ENCODE measurements around the gene LRRC27.

The LRRC27 gene

DNA sequence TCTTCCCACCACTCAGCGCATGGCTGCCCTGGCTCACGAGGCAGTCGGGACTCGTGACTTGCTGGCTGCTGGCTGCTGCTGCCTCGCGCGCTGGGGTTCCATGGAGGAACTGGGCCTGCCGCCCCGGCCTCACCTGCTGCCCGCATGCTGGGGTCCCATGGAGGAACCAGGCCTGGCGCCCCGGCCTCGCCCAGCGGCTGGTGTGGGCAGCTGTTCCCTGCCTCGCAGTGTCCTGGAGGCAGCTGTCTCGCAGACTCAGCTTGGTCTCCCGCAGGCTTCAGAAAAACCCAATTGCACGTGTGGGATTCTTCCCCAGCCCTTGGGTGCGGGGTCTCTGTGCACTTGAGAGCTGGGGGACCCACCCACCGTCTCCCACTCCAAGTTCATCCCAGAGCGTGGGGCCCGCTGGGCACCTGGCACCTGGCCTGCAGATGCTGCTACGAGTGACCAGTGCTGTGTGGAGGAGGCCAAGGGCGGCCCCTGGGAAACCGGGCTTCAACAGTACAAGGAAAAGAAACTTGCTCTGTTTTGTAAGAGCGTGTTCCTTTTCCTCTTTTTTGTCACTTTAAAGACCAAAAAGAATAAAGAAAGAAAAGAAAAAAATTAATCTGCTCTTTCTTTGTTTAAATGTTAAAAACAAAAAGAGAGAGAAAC is 85.4 kb downstream of the LRRC27 start:
- no peak for DNase-seq

DNA sequence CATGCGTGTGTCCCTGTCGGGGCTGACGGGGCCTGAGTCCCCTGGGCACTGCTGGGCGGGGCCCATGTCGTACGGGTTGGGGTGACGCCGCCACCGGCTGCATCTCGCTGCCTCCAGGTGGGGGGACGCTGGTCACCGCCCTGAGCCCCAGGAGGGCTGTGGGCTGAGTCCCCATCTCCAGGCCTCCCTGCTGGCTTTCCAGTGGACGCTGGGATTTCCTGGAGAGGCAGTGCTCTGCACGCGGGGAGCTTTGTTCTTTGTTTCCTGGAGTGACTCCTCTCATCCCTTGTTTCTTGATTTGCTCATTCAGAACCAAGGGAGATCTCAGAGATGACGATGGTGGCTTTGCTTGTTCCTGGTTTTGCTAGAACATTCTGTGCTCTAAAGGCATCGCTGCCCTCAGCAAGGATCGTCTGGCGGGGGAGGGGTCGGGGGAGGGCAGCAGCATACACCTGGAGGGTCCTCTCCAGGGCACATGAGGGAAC is 86.0 kb downstream of the LRRC27 start:
- no peak for DNase-seq

DNA sequence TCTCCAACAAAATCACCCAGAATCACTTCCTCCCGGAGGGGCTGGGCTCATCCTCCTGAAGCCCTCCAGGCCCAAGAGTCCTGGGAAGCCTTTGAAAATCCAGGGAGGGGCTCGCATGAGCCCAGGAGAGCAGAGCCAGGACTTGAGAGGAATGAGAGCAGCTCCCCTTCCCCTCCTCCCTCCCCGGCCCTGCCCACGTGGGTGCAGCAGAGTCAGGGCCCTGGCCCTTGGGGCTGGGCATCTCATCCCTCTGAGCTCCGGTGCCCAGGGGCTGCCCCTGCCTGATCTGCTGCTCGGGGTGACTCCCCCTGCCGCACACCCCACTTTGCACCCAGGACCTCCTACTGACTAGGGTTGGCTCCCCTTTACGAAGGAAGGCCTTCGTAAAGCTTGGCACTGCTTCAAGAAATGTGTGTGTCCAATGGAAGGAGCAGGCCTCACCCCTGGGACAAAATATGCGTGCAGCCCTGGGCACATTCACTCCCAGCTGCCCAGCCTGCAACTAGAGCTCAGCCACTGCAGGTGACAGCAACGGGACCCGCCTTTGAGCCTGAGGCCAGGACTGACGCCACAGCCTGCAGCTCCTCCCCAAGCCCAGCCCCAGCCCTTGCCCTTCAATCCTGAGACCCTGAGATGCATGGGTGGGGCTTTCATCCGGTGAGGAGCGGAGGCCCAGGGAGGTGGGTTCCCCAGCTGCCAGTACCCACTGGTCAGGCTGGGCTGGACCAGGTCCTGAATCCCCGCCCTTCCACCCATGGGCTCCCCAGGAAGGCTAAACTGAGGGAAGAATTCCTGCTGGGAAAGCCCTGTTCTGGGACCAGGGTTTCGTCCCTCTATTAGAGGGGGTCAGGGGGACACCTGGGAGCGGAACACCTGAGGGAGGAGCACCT is 86.8 kb downstream of the LRRC27 start:
- DNase-seq: no peak

DNA sequence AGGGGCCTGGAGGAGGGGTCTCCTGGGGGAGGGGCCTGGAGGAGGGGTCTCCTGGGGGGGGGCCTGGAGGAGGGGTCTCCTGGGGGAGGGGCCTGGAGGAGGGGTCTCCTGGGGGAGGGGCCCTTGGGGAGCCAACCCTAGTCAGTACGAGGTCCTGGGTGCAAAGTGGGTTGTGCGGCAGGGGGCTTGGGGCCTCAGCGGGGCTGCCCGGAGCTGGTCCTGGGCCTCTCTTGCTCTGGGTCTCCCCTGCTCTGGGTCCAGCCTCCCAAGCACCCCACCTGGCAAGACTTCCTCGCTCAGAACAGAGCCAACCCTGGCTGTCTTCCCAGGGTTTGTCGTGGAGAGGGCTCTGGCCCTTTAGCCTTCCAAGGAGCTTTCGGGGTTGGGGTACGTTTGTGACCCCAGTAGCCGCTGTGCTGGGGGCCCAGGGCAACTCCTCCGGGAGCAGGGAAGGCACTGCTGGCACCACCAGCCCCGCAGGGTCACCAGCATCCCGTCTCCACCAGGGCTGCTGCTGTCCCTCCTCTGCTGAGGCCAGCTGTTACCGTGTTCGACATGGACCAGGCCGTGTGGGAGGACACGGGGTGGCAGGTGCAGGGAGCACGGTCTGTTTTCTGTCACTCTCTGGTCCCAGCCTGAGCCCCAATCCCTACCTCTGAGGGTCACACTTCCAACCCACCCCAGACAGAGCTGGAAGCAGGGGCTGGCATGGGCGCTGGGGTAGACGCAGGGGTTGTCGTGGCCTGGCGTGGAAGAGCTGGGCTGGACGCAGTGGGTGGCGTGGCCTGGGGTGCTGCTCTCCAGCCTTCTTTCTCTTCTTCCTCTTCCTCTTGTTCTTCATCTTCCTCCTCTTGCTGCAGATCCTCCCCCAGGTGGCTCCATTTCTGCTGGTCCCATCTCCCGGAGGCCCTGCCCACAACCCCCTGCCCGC is 87.8 kb downstream of the LRRC27 start:
- DNase-seq: no peak

DNA sequence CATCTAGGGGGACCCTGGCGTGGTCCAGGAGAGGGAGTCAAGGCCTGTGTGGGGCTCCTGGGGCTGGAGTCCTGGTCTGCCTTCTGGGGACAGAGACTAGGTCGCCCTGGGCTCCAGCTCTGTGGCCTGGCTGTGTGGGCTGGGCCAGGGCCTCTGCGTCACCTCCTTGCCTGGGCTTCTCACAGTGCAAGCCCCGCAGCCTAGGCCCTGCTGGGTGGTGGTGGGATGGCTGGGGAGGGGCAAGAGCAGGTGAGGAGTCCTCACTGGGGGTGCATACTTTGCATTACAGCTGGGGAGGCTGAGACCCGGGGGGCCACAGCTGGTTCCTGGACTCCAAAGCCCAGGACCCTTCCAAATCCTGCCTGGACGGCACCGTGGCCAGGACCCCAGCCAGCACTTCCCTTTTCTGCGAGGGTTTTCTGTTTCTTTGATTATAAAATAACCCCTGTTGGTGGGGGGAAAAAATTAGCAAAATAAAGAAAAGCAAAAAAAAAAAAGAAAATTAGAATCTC is 88.5 kb downstream of the LRRC27 start:
- DNase-seq: no peak

DNA sequence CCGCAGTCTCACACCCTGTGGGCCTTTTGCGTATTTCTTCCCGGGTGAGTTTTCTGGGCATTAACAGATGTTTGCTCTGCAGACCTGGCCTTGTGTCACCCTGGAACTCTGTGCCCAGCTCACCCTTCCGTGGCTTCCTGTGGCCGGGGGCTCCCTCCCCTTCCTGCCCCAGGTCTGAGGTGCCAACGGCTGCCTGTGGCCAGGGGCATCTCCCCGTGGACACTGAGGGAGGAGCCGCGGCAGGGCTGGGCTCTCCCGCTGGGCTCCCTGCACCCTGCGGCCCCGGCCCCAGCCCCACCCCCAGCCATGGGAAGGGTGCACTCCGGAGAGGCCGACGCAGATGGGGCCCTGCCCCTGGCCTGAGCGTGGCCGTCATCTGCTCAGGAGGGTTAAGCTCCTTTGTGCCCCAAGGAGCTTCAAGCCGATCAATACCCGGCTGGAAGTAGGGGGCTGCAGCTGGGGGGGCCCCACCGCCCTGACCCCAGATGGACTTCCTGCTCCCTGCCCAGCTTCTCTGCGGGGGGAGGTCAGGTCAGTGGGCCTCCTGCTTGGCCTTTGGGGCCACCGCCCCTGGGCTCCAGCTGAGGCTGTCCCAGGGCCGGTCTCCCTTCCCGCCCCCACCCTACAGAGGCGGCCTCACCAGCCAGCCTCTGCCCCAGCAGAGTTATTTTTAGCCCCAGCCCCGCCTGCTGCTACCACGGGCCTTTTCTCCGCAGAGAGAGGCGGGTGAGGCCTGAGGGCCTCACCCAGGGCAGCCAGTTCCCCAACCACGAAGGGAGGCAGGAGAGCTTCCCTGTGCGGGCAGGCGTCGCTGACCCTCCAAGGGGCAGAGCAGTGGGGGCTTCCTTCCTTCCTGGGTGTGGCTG is 89.2 kb downstream of the LRRC27 start:
- DNase-seq: no peak

DNA sequence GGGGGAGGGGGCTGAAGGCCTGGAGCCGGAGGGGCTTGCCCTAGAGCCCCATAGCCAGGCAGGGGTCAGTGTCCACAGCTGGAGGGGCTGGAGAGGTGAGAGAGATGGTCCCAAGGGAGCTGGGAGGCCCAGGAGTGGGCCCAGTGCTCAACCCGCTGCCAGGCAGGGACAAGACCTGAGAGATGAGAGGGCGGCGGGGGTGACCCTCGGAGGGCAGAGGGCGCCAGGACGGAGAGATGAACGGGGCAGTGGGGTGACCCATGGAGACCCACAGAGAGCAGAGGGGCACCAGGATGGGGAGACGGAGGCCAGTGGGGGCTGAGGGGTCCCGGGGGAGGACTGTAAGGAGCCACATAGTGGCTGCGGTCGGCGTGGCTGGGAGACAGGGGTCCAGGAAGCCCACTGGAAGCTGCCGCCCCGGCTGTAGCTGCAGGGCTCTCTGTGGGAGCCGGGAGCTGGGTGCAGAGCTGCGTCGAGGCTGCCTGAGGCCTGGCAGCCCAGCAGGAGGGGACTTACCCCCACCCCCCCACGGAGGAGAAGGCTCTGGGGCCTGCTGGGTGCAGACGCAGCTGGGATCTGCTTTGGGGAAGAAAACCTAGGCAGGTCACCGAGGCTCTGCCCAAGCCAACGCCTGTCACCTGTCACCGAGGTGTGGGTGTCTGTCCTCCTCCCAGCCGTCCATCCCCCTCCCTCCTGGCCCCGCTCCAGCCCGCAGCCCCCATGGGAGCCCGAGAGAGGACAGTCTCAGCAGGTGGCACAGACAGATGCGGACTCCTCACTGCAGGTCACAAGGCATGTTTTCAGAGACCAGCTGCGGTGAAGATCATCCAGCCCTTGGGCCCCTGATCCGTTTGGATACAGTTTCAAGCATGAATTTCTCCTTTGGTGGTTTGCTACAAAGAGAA is 90.1 kb downstream of the LRRC27 start:
- no peak for DNase-seq

DNA sequence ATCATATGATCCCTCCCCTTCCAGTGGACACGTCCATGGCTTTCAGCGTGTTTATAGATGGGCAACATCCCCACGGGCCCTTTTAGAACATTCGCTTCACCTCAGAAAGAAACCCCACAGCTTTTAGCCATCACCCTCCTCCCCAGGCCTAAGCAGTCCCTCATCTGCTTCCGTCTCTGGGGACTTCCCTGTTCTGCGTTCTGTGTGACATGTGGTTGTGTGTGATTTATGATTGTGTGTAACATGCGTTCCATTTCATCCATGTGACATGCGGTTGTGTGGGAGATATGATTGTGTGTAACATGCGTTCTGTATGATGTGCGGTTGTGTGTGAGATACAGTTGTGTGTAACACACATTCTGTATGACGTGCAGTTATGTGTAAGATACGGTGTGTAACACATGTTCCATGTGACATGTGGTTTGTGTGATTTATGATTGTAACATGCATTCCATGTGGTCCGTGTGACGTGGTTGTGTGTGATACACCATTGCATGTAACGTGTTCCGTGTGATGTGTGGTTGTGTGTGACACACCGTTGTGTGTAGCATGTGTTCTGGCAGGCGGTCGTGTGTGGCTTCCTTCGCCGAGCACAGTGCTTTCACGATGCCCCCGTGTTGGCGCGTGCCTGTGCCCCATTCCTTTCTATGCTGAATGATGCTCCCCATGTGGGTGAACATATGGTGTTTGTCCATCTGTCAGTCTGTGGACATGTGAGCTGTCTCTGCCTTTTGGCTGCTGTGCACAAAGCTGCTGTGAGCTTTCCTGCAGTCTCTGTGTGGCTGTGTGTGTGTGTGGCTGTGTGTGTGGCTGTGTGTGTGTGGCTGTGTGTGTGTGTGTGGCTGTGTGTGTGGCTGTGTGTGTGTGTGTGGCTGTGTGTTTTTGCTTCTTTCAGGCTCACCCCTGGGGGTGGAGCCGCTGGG is 91.2 kb downstream of the LRRC27 start:
- DNase-seq: no peak

DNA sequence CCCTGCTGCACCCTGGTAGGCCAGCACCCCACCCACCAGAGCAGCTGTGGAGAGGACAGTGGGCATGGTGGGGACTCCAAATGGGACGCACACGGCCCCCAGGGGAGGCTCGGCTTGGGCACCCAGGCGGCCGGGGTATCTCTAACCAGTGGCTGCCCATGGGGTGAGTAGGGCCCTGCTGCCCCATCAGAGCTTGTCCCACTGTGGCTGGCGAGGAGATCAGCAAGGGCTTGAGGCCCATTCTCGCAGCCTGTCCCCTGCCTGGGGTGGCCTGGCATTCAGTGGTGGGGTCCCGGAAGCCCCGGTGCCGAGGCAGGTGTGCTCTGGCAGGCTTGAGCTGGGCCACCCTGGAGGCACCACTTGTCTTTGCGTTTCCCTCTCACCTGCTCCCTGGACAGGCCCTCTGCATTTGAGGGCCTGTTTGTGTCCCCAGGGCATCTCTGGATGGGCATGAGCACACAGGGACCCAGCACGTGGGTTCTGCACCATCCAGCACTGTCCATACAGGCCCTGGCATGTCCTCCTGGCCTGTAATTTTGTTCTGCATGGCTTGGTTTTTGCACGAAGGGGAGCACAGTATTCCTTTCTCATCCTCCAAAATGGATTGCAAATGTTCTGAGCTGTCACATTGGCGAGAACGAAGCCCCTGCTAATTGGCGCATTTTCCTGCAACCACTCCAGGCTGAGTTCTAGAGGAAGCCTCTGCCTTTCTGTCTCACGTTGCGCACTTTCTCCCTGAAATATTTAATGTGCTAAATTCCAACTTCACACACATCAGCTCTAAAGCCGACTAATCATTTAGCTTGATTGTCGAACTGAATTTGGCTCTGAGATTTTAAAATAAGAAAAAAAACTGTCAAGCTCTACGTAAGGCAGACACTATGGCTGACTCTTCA is 92.2 kb downstream of the LRRC27 start:
- DNase-seq: no peak

DNA sequence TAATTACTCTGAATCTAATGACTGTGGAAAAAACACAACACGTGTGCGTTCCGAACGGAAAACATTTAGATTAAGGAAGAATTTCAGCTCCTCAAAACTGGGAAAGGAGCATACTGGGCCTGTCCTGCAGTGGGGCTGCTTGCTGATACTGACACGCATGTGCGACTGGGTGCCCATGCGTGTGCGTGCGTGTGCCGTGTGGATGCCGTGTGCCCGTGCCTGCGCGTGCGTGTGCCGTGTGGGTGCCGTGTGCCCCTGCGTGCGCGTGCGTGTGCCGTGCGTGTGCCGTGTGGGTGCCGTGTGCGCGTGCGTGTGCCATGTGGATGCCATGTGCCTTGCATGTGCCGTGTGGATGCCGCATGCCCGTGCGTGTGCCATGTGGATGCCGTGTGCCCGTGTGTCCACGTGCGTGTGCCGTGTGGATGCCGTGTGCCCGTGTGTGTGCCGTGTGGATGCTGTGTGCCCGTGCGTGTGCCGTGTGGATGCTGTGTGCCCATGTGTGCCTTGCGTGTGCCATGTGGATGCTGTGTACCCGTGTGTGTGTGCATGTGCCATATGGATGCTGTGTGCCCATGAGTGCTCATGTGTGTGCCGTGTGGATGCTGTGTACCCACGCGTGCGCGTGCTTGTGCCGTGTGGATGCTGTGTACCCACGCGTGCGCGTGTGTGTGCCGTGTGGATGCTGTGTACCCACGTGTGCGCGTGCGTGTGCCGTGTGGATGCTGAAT is 93.2 kb downstream of the LRRC27 start:
- DNase-seq: no peak

DNA sequence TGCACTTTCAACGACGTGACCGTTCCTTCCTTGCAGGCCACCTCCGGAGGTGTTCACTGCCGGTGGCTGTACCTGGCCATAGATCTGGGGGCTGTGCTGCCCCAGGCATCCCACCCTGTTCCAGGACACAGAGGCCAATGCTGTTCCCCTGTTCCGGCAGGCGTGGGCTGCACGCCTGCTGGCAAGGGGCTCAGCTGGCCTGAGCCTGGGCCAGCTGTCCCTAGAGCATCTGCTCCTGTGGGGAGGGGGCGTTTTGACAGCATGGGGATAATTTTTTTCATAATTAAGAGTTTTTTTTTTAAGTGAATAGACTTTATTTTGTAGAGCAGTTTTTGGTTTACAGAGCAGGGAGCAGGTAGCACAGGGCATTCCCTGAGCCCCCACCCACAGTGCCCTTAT is 93.8 kb downstream of the LRRC27 start:
- no peak for DNase-seq

DNA sequence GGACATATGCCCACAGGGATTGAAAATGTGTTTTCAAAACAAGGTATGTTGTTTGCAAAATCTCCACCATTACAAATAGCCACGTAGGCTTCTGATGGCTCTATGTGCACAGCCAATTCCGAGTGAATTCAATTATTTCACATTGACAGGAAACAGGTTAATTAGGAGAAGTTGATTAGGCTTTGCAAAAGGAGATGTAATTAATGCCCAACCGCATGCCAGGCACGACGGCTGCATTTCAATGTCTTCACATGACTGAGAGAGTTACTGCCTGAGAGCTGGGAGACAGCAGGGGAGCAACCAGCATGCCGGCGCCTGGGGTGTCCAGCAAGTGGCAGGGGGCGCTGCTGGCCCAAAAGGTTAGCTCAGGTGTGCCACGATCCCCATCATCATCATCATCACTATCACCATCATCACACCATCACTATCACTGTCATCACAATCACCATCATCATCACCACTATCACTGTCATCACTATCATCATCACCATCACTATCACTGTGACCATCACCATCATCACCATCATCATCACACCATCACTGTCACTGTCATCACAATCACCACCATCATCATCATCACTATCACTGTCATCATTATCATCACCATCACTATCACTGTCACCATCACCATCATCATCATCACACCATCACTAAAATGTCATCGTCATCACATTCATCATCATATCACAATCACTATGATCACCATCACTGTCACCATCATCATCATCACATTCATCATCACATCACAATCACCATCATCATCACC is 95.2 kb downstream of the LRRC27 start:
- no peak for DNase-seq

DNA sequence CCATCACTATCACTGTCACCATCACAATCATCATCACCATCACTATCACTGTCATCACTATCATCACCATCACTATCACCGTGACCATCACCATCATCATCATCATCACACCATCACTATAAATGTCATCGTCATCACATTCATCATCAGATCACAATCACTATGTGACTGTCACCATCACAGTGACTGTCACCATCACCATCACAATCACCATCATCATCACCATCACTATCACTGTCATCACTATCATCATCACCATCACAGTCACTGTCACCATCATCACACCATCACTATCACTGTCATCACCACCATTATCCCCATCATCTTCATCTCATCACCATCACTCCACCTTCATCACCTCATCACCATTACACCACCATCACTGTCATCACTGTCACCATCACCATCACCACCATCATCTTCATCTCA is 96.0 kb downstream of the LRRC27 start:
- no peak for DNase-seq

DNA sequence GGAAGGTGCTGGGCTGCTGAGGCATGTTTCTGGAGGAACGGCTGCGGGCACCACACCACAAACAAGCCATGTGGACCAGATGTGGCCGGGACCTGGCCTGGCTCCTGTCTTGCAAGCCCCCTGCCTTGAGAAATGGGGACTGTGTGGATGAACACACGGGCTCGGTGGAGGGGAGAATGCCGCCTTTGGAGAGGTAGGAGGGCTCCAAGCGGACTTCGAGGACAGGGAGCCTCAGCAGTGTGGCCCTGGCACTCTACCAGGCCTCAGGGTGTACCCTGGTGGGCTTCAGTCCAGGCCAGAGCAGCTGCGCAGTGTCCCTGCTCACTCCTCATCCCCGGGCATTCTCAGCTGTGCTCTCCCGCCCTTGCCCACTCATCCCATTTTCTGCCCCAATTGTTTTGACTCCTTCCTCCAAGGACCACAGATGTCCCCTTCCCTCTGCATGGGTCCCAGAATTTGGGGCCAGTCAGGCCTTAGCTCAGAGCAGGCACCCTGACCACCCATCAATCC is 96.5 kb downstream of the LRRC27 start:
- no peak for DNase-seq
